Mesendoderm (in vitro differentiated cells): ENCODE data around the gene ETF1.

Experiments
- DNase-seq: peaks from one replicate; pipeline ENCODE4 v3.0.0; 2013
- H2AK5ac ChIP-seq: 2 replicates; pipeline ENCODE4 v1.6.1; 2013; ENCODE audit warnings: low read length, inconsistent platforms
- H2BK120ac ChIP-seq: 2 replicates; pipeline ENCODE4 v1.6.1; 2013; ENCODE audit warnings: low read depth, mild to moderate bottlenecking, low read length, moderate library complexity, mixed read lengths
- H2BK15ac ChIP-seq: replicated peaks from 2 replicates; pipeline ENCODE4 v1.6.1; 2013; ENCODE audit warnings: low read depth, mild to moderate bottlenecking, moderate library complexity
- H2BK5ac ChIP-seq: 2 replicates; pipeline ENCODE4 v1.6.1; 2013; ENCODE audit warnings: low read length, inconsistent platforms
- H3K18ac ChIP-seq: 2 replicates; pipeline ENCODE4 v1.6.1; 2013; ENCODE audit warnings: mild to moderate bottlenecking, low read length, mixed read lengths
- H3K23ac ChIP-seq: one replicate; pipeline ENCODE4 v1.6.1; 2013; ENCODE audit warnings: low read length
- H3K27ac ChIP-seq: 2 replicates; pipeline ENCODE4 v1.5.1; 2013; ENCODE audit warnings: low read depth, mild to moderate bottlenecking, inconsistent platforms, low read length, moderate library complexity
- H3K27me3 ChIP-seq: 2 replicates; pipeline ENCODE4 v1.6.1; 2013; ENCODE audit warnings: low read length, control low read depth, mild to moderate bottlenecking, inconsistent platforms; ENCODE audit not compliant: insufficient read depth, poor library complexity
- H3K36me3 ChIP-seq: 2 replicates; pipeline ENCODE4 v1.6.1; 2013; ENCODE audit warnings: low read length, inconsistent platforms; ENCODE audit not compliant: control insufficient read depth, insufficient read depth
- H3K4ac ChIP-seq: one replicate; pipeline ENCODE4 v1.6.1; 2013; ENCODE audit warnings: low read depth, mild to moderate bottlenecking, low read length, moderate library complexity
- H3K4me1 ChIP-seq: 2 replicates; pipeline ENCODE4 v1.6.1; 2013; ENCODE audit warnings: low read depth, low read length, inconsistent platforms; ENCODE audit not compliant: control insufficient read depth
- H3K4me2 ChIP-seq: 2 replicates; pipeline ENCODE4 v1.6.1; 2013; ENCODE audit warnings: low read length
- H3K4me3 ChIP-seq: 2 replicates; pipeline ENCODE4 v1.5.1; 2013; ENCODE audit warnings: mild to moderate bottlenecking, low read length
- H3K56ac ChIP-seq: one replicate; pipeline ENCODE4 v1.6.1; 2013; ENCODE audit warnings: low read length
- H3K79me1 ChIP-seq: 2 replicates; pipeline ENCODE4 v1.6.1; 2013; ENCODE audit warnings: low read length, inconsistent platforms
- H3K79me2 ChIP-seq: 2 replicates; pipeline ENCODE4 v1.6.1; 2013; ENCODE audit warnings: mild to moderate bottlenecking, low read length; ENCODE audit not compliant: control insufficient read depth, insufficient read depth
- H3K9ac ChIP-seq: 2 replicates; pipeline ENCODE4 v1.6.1; 2013; ENCODE audit warnings: low read length, inconsistent platforms
- H4K5ac ChIP-seq: one replicate; pipeline ENCODE4 v1.6.1; 2013; ENCODE audit warnings: low read length
- H4K8ac ChIP-seq: one replicate; pipeline ENCODE4 v1.6.1; 2013; ENCODE audit warnings: low read depth, mild to moderate bottlenecking, control low read depth, low read length, moderate library complexity
- WGBS: extraction: QIAGEN DNeasy Blood & Tissue Kit; methylation state at CpG from one replicate; pipeline ENCODE4 v1.1.7; 2013; ENCODE audit warnings: low lambda C conversion rate, missing lambda C conversion rate; ENCODE audit not compliant: insufficient coverage; ENCODE audit errors: extremely low coverage; 5-methylcytosine and 5-hydroxymethylcytosine counted together

ETF1 gene

GRCh38 chr5:138502121-138502520 is 40.9 kb downstream of the ETF1 start:
- H3K4me3 ChIP-seq = no peak overlapping the region
- no peak overlapping the region for H3K27ac ChIP-seq
- H3K4ac ChIP-seq = no peak overlapping the region
- H3K36me3 ChIP-seq = no peaks in the 10 kb centered on the region
- no peaks in the 10 kb centered on the region for H3K4me1 ChIP-seq
- WGBS = no CpG with 5 or more reads among the region's 4 CpGs
- H2AK5ac ChIP-seq = no peak overlapping the region
- H3K9ac ChIP-seq = no peak overlapping the region
- H2BK15ac ChIP-seq = no peak overlapping the region
- H3K4me2 ChIP-seq = no peak overlapping the region
- no peak for DNase-seq
- no peak overlapping the region for H2BK120ac ChIP-seq
- H3K56ac ChIP-seq = no peak overlapping the region
- H4K5ac ChIP-seq = no peak overlapping the region
- no peak overlapping the region for H3K23ac ChIP-seq
- H3K27me3 ChIP-seq = no peaks in the 10 kb centered on the region
- no peaks in the 10 kb centered on the region for H3K79me2 ChIP-seq
- no peak overlapping the region for H3K18ac ChIP-seq
- H3K79me1 ChIP-seq = no peaks in the 10 kb centered on the region
- H2BK5ac ChIP-seq = no peak overlapping the region
- H4K8ac ChIP-seq = no peak overlapping the region

GRCh38 chr5:138498376-138498775 is 44.7 kb downstream of the ETF1 start:
- no peak overlapping the region for H2BK120ac ChIP-seq
- no peak overlapping the region for H3K9ac ChIP-seq
- H3K4me2 ChIP-seq = no peak overlapping the region
- H3K56ac ChIP-seq = no peak overlapping the region
- H2BK15ac ChIP-seq = no peak overlapping the region
- H3K36me3 ChIP-seq = no peaks in the 10 kb centered on the region
- no peak overlapping the region for H3K23ac ChIP-seq
- no peak overlapping the region for H2BK5ac ChIP-seq
- WGBS = no CpG with 5 or more reads among the region's 4 CpGs
- H4K5ac ChIP-seq = no peak overlapping the region
- no peak for DNase-seq
- H3K79me2 ChIP-seq = no peaks in the 10 kb centered on the region
- no peak overlapping the region for H3K18ac ChIP-seq
- no peaks in the 10 kb centered on the region for H3K4me1 ChIP-seq
- no peak overlapping the region for H3K4ac ChIP-seq
- no peak overlapping the region for H3K4me3 ChIP-seq
- H3K27me3 ChIP-seq = no peaks in the 10 kb centered on the region
- no peaks in the 10 kb centered on the region for H3K79me1 ChIP-seq
- H3K27ac ChIP-seq = no peak overlapping the region
- no peak overlapping the region for H2AK5ac ChIP-seq
- no peak overlapping the region for H4K8ac ChIP-seq

- Histone ChIP-seq H4K5ac (no peak overlapping the region), H3K56ac (no peak overlapping the region), H2BK15ac (no peak overlapping the region), H2AK5ac (no peak overlapping the region), H3K79me2 (no peaks in the 10 kb centered on the region), H4K8ac (no peak overlapping the region), H3K4me2 (no peak overlapping the region), H3K27ac (no peak overlapping the region), H3K4me1 (peaks cover 7% of the 10 kb centered on the region), H3K4me3 (no peak overlapping the region), H3K23ac (no peak overlapping the region), H3K27me3 (no peaks in the 10 kb centered on the region), H2BK120ac (no peak overlapping the region), H3K4ac (no peak overlapping the region), H3K9ac (no peak overlapping the region), H3K18ac (no peak overlapping the region), H2BK5ac (no peak overlapping the region), H3K79me1 (no peaks in the 10 kb centered on the region), H3K36me3 (no peaks in the 10 kb centered on the region)
- no peak for DNase-seq
- WGBS = no CpG with 5 or more reads among the region's 7 CpGs
Measured at GRCh38 chr5:138495351-138495750, 47.7 kb downstream of the ETF1 start.

GRCh38 chr5:138492560-138493045 is 50.4 kb downstream of the ETF1 start:
- no peaks in the 10 kb centered on the region for H3K27me3 ChIP-seq
- no peaks in the 10 kb centered on the region for H3K79me2 ChIP-seq
- no peak overlapping the region for H3K23ac ChIP-seq
- DNase-seq = no peak
- H4K8ac ChIP-seq = no peak overlapping the region
- H2BK5ac ChIP-seq = no peak overlapping the region
- H3K9ac ChIP-seq = peak overlapping the region; percentile 60
- no peak overlapping the region for H2AK5ac ChIP-seq
- no peak overlapping the region for H2BK120ac ChIP-seq
- peak overlapping the region; percentile 63 for H3K4me2 ChIP-seq
- peak overlapping the region; percentile 81 for H3K56ac ChIP-seq
- H3K4me1 ChIP-seq = peaks cover 7% of the 10 kb centered on the region
- H3K4ac ChIP-seq = no peak overlapping the region
- WGBS = no CpG with 5 or more reads among the region's 10 CpGs
- no peaks in the 10 kb centered on the region for H3K79me1 ChIP-seq
- no peak overlapping the region for H2BK15ac ChIP-seq
- H4K5ac ChIP-seq = no peak overlapping the region
- H3K18ac ChIP-seq = no peak overlapping the region
- peak overlapping the region; percentile 5 for H3K4me3 ChIP-seq
- no peaks in the 10 kb centered on the region for H3K36me3 ChIP-seq
- H3K27ac ChIP-seq = no peak overlapping the region

GRCh38 chr5:138491669-138492559 is 51.1 kb downstream of the ETF1 start:
- peak; percentile 84 for DNase-seq
- H4K8ac ChIP-seq = no peak overlapping the region
- no peak overlapping the region for H4K5ac ChIP-seq
- H3K18ac ChIP-seq = peak overlapping the region; percentile 73
- peak overlapping the region; percentile 33 for H3K4me3 ChIP-seq
- no peak overlapping the region for H3K27ac ChIP-seq
- H3K23ac ChIP-seq = no peak overlapping the region
- no peak overlapping the region for H2AK5ac ChIP-seq
- no peaks in the 10 kb centered on the region for H3K36me3 ChIP-seq
- no peaks in the 10 kb centered on the region for H3K27me3 ChIP-seq
- peak overlapping the region; percentile 8 for H3K4ac ChIP-seq
- no peak overlapping the region for H2BK15ac ChIP-seq
- no peak overlapping the region for H2BK5ac ChIP-seq
- no peaks in the 10 kb centered on the region for H3K79me1 ChIP-seq
- WGBS = no CpG with 5 or more reads among the region's 93 CpGs
- no peak overlapping the region for H2BK120ac ChIP-seq
- peak overlapping the region; percentile 75 for H3K9ac ChIP-seq
- peaks cover 7% of the 10 kb centered on the region for H3K4me1 ChIP-seq
- peak overlapping the region; percentile 87 for H3K56ac ChIP-seq
- no peaks in the 10 kb centered on the region for H3K79me2 ChIP-seq
- peak overlapping the region; percentile 75 for H3K4me2 ChIP-seq
